RPMI8226 (cell line): Measurements from ENCODE around the gene CMTM8.
A peak's percentile ranks its signal among the peaks of the same experiment; 100 is the strongest.

Experiments used
- DNase-seq: peaks from one replicate; pipeline ENCODE4 v3.0.0-alpha.2; 2015

Gene CMTM8

GRCh38 chr3:32347343-32348125 is 109.1 kb downstream of the CMTM8 start:
- no peak for DNase-seq

GRCh38 chr3:32349184-32349583 is 110.7 kb downstream of the CMTM8 start:
- DNase-seq, result no peak

GRCh38 chr3:32352563-32352962 is 114.1 kb downstream of the CMTM8 start:
- no peak for DNase-seq

GRCh38 chr3:32353351-32353750 is 114.9 kb downstream of the CMTM8 start:
- DNase-seq, result no peak

GRCh38 chr3:32354362-32354778 is 115.9 kb downstream of the CMTM8 start:
- no peak for DNase-seq

GRCh38 chr3:32355751-32356291 is 117.3 kb downstream of the CMTM8 start:
- DNase-seq, result no peak

- no peak for DNase-seq
Observed at GRCh38 chr3:32359766-32360492, 121.4 kb downstream of the CMTM8 start.

- no peak for DNase-seq
Observed at GRCh38 chr3:32360493-32360827, 122.0 kb downstream of the CMTM8 start.

- DNase-seq, result no peak
Observed at GRCh38 chr3:32366638-32367397, 128.3 kb downstream of the CMTM8 start.

- no peak for DNase-seq
Observed at GRCh38 chr3:32367442-32367841, 129.0 kb downstream of the CMTM8 start.

- DNase-seq, result no peak
Observed at GRCh38 chr3:32371461-32372212, 133.2 kb downstream of the CMTM8 start.

GRCh38 chr3:32372213-32372490 is 133.7 kb downstream of the CMTM8 start:
- DNase-seq, result no peak

GRCh38 chr3:32373276-32373675 is 134.8 kb downstream of the CMTM8 start:
- no peak for DNase-seq

GRCh38 chr3:32373844-32374243 is 135.4 kb downstream of the CMTM8 start:
- no peak for DNase-seq

GRCh38 chr3:32374788-32375595 is 136.5 kb downstream of the CMTM8 start:
- peak; percentile 83 for DNase-seq

GRCh38 chr3:32375596-32375930 is 137.1 kb downstream of the CMTM8 start:
- no peak for DNase-seq

GRCh38 chr3:32376115-32376514 is 137.6 kb downstream of the CMTM8 start:
- no peak for DNase-seq

GRCh38 chr3:32379831-32380500 is 141.5 kb downstream of the CMTM8 start:
- no peak for DNase-seq

- DNase-seq, result no peak
Observed at GRCh38 chr3:32381922-32382321, 143.4 kb downstream of the CMTM8 start.

GRCh38 chr3:32383136-32383711 is 144.7 kb downstream of the CMTM8 start:
- DNase-seq, result no peak

- no peak for DNase-seq
Observed at GRCh38 chr3:32384938-32385337, 146.5 kb downstream of the CMTM8 start.
